NCI-H510A (cell line): Measurements from ENCODE around the gene CNP.
"Not testable (repeated sequence)": the region's sequence is repeated elsewhere in the genome, so short reads cannot be mapped to it uniquely, and the experiment has no call there.

Source experiments
- DNase-seq: peaks from one replicate; lab custom pipeline; 2025; lab: John Stamatoyannopoulos, UW

CNP gene

DNA sequence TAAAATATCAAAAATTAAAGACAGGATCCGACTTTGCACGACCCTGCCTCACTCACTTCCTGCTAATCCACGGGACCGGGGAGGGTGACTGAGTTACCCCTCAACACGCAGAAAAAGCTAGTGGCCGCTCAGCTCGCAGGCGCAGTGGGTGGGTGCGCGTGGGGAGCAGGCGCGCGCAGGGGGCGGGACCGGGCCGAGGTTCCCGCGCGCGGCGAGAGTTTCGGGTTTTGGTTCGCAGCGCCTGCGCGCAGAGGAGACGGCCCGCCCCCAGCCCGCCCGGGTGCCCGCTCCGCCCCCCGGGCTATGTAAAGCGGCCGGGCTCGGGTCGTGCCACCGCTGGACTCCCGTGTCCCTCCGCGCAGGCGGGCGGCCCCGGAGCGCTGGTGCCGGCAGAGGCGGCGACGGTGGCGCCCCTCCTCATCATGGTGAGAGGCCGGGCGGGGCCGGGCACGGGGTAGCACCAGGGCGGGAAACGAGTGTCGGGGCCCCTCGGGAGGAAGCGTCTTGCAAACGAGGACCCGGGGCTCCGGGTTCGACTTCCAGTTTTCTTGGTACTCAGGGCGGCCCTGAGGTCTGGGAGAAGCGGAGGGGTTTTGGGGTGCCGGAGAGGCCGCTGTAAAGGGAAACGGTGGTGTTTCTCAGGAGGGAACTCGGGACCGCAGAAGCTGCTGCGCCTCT lies at the start of gene CNP:
CNP (plus strand) TSS at position 333 of the 678 bp plus-strand sequence; CDS start at position 423, 90 bp downstream.
- DNase-seq: peak; percentile 87

DNA sequence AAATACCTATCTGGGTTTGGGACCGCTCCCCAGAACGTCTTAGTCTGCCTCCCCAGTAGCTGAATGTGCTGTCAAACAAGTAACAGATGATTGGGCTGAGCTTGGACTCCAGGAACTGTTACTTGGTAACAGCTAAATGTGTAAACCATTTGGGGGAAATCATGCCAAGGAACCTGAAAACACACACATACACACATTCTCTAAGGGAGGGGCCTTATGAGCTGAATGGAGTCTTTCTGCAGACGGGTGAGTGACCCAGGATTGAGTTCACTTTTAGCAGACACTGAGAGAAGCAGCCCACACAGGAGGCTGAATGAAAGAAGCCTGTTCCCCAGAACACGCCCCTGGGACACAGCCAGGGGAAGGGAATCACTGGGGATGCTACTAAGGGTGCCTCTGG lies 49.4 kb upstream of the CNP start:
- DNase-seq: no peak

DNA sequence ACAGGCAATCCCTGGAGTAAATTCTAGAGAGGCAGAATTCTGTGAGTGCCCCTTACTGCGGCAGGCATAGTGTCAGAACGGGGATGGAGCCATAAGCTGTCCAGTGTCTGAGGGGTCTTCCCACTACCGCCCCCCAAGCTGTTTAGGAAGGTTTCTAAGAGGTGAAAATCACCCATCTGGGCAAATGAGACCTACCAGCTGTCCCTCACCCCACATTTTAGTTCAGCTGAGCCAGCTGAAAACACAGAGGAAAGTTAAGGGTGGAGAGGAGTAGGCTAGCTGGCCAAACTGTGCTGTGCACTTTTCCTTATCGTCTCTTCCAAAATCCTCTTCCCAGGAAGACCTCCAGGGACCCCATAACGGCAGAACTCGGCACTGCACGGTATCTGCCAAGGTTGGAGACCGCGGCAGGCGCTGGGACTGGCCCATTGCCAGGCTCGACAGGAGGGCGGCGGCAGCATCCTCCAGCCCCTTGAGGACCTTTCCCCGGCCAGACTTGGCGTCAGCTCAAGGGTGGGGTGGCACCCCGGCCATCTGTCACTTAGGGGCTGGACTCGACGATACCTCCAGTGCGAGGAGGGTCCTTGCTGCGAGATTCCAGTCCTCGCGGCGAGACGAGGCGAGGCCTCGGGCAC lies 48.8 kb upstream of the CNP start:
- peak; percentile 39 for DNase-seq

DNA sequence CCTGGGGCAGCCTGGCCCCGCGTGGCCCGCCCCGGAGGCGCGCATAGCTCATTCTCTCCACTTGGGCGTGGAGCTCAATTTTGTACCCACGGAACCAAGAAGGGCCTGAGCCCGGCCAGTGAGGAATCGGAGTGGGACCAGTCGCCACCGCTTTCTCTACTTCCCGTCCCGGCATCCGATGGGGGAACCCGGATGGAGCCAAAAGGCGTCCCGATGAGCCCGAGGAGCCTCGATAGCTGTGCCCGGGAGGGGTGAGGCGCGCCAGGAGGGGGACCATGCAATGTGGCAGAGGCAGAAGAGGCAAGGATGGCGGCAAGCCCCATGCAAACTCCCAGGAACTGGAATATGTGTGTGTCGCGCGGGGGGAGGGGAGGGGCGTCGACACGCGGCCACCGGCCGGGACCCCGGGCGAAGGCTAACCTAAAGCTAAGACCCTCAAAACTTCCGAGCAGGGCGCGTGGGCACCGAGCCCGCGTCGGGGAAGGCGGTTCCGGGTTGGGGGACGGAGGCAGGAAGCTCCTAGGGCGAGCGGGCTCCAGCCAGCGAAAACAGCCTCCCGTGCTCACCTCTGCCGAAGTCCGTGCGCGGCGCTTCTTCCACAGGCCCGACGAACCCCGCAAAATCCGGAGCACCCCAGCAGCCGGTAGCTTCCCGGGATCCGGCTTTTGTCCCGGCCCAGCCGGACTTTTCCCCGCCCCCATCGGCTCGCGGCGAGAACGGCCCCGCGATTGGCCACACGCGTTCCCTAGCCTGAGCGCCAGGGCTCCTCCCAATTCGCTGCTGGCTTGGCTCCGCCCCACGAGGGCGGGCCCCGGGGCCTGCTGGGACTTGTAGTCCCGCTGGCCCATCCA lies 48.1 kb upstream of the CNP start, which contains the start of gene ACLY:
ACLY (minus strand) TSS at position 638 of the 851 bp plus-strand sequence. CDS start 5,078 bp downstream, outside the sequence.
- peak; percentile 98 for DNase-seq

DNA sequence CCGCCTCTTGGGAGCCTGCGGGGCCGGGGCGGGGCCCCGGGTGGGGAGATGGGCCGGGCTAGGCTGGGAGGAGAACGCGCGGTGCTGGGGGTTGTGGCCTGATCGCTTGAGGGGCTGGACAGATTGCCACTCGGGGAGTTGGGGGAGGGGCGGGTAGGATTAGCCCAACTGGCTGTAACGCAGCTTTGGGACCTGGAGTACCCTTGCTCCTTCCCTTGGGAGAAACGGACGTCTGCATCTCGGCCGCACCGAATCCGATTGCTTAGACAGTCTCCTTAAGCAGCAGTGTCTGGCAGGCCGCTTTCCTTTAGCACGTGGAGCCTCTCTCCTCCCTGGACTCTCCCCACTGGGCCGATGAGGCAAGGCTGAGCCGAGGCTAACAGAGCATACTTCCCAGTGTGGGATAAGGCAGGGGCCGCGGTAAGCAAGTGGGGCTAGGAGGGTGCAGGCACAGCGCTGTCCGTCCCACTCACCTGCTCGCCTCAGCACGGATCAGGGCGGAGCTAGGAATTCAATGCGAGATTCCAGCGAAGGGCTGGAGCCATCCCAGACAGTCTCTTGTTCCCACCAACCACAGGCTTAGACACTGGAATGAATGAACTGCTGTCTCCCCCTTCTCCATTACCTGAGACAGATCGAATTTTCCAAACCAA lies 47.3 kb upstream of the CNP start:
- peak; percentile 60 for DNase-seq

DNA sequence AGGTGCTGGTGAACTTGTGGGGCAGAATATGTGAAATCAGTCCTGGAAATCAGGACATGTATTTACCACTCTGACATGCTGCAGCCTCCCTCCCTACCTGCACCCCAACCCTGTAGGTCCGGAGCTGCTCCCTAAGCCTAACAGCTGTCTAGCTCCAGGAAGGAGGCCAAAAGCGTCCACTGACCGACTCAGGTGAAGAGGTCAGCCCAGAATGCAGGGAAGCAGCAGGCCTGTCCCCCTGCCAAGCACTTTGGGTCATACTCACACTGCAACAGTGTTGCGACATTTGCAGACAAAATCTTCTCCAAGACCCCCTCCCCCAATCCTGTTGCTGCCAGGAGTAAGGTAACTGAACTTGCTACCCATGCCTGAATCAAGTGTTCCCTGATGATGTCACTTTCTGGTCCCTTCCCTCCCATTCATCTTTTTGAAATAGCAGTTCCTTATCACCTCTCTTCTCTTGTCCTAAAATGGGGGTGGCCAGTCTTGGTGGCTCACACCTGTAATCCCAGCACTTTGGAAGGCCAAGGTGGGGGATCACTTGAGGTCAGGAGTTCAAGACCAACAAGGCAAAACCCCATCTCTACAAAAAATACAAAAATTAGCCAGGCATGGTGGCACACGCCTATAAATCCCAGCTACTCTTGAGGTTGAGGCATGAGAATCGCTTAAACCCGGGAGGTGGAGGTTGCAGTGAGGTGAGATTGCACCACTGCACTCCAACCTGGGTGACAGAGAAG lies 46.6 kb upstream of the CNP start:
- DNase-seq: no peak

DNA sequence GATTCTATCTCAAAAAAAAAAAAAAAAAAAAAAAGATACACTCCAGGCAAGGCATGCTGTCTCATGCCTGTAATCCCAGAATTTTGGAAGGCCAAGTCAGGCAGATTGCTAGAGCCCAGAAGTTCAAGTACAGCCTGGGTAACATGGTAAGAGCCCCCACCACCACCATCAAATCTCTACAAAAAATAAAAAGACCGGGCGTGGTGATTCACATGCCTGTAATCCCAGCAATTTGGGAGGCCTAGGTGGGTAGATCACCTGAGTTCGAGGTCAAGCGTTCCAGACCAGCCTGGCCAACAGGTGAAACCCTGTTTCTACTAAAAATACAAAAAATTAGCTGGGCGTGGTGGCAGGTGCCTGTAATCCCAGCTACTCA lies 46.0 kb upstream of the CNP start:
- DNase-seq: no peak

DNA sequence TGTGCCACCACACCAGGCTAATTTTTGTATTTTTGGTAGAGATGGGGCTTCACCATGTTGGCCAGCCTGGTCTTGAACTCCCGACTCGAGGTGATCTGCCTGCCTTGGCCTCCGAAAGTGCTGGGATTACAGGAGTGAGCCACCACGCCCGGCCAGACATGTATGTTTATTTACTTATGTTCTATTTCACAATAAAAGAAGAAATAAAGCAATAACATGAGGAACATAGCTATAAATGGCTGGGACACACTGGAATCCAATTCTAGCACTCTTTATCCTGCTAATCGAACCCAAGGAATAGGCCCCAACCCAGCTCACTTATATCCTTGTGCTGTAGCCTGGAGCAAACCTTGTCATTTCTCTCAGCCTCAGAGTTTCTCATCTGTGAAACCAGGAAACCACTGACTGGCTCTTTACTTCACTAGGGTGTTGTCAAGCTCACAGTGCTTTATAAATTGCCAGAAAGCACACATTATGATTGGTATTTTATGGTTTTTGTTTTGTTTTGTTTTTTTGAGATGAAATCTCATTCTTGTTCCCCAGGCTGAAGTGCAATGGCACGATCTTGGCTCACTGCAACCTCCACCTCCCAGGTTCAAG lies 40.5 kb upstream of the CNP start:
- DNase-seq: no peak

DNA sequence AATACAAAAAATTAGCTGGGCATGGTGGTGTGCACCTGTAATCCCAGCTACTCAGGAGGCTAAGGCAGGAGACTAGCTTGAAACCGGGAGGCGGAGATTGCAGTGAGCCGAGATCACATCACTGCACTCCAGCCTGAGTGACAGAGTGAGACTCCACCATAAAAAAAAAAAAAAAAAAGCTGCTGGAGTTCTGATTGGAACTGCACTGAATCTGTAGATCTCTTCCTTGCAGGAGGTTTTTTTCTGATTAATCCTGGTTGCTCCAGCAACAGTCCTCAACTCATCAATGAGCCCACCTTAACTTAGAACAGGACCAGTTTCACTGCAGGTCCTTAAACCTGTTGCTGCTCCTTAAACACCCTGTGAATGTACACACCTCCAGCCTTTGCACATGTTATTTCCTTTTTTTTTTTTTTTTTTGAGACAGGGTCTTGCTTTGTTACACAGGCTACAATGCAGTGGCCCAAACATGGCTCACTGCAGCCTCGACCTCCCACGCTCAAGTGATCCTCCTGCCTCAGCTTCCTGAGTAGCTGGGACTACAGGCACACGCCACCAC lies 37.8 kb upstream of the CNP start:
- DNase-seq: no peak

DNA sequence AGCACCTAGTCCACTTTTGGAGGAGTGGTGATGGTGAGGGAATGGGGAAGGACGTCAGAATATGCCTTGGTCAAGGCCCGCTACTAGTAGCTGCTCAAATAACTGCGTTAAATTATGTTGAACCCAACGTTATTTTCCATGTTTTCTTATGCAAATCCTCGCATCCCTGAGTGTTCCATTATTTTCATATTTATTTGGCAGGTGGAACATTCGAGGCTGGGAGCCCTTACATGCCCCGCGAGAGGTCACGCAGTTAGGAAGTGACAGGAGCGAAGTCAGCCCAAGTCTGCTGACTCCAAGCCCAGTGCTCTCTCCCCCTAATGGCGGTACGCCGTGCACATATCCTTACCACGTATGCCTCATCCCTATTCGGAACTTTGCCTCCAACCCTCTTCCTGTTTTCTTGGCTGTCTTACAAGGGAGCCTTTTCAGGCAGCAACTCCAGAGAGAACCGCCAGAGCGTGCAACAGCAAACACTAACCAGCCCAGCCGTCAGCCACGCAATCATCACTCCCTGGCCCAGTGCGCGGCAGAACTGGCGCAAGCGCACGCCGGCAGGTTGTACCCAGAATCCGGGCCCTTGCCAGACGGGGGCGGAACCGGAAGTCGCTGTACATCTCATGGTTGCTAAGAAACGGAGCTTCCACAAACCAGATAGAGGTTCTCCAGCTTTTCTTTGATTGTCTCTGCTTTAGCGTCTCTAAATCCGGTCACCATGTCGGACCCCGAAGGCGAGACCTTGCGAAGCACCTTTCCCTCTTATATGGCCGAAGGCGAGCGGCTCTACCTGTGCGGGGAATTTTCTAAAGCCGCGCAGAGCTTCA lies 36.4 kb upstream of the CNP start, which contains the start of gene ODAD4:
ODAD4 (plus strand) TSS at position 609 of the 824 bp plus-strand sequence; CDS start at position 716, 107 bp downstream.
- DNase-seq: peak; percentile 92

DNA sequence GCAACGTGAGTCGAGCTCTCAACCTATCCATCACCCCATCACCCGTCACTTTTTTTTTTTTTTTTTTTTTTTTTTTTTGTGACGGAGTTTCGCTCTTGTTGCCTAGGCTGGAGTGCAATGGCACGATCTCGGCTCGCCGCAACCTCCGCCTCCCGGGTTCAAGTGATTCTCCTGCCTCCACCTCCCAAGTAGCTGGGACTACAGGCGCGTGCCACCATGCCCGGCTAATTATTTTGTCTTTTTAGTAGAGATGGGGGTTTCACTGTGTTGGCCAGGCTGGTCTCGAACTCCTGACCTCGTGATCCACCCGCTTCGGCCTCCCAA lies 35.8 kb upstream of the CNP start:
- DNase-seq: not testable (repeated sequence)

DNA sequence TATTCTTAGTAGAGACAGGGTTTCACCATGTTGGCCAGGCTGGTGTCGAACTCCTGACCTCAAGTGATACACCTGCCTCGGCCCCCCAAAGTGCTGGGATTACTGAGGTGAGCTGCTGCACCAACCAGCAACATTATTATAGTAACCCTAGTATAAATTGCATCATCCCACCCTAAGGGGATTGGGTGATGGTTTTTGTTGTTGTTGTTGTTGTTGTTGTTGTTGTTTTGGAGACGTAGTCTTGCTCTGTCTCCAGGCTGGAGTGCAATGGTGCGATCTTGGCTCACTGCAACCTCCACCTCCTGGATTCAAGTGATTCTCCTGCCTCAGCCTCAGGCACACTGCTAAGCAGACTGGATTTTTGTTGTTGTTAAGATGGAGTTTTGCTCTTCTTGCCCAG lies 34.9 kb upstream of the CNP start:
- DNase-seq: not testable (repeated sequence)

DNA sequence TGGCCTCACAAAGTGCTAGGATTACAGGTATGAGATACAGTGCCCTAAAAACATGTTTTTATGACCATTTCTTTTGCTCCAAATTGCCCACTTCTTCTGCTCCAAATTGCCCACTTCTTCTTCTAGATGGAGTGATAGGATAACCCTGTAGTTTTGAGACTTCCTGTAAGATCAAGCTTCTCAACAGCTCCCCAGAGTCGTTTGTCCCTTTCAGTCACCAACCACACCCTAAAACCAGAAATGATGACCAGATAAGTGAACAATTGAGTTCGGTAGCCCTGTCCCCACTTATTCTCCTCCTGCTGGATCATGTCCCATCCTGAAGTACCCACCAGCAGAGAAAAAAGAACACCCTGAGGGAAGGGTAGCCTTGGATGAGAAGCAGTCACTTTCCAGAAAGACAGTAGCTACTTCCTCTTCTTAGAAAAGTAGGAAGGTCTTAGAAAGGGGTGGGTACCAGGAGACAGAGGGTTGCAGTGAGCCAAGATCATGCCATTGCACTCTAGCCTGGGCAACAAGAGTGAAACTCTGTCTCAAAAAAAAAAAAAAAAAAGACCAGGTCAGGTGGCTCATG lies 33.7 kb upstream of the CNP start:
- no peak for DNase-seq

DNA sequence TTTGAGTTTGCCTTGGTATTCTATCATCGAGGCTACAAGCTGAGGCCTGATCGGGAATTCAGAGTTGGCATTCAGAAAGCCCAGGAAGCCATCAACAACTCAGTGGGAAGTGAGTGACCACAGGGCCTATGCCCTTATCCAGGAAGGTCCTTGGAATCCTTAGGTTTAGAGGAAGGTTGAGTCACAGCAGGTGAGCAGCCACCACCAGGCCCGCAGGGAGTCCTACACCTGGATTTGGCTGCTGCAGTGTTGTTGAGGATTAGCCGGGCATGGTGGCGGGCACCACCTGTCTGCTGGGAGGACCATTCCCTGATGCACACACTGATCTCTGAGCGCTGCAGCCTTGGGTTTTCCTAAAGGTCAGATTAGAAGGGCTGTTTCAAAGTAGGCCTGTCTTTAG lies 31.0 kb upstream of the CNP start:
- no peak for DNase-seq

DNA sequence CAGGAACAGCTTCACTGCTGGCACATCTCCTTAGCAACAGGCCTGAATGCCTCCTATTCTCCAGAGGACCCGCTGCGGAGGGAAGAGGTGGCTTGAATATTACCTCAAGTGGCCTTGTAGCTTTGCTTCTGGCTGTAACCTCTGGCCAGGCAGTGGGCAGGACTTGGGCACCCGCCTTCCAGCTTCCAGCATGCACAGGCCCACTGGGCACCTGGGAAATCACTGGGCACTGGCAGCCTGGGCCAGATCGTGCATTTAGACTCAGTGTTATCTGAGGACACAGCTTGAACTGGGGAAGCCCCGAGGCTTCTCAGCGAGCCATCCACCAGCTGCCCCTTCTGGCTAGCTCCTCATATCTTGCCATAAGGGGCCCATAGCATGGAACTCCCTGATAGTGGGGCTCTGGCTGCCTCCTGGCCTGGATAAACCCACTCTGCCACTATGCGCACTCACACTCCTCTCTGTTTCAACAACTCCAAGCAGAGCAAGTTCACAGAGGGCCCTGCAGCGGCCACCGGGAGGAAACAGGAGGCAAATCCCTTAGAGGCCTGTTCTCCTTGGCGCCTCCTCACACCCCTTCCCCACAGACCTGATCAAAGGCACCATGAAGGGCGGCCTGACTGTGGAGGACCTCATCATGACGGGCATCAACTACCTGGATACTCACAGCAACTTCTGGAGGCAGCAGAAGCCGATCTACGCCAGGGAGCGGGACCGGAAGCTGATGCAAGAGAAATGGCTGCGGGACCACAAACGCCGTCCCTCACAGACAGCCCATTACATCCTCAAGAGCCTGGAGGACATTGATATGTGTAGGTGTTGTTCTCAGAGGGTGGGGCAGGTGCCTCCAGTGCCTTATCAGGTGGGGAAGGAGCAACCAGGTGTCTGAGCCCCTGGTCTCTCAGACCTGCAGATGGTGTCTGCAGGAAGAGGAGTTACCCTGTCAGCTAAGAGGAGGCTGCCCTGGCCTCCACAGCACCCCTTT lies 28.3 kb upstream of the CNP start:
- no peak for DNase-seq

DNA sequence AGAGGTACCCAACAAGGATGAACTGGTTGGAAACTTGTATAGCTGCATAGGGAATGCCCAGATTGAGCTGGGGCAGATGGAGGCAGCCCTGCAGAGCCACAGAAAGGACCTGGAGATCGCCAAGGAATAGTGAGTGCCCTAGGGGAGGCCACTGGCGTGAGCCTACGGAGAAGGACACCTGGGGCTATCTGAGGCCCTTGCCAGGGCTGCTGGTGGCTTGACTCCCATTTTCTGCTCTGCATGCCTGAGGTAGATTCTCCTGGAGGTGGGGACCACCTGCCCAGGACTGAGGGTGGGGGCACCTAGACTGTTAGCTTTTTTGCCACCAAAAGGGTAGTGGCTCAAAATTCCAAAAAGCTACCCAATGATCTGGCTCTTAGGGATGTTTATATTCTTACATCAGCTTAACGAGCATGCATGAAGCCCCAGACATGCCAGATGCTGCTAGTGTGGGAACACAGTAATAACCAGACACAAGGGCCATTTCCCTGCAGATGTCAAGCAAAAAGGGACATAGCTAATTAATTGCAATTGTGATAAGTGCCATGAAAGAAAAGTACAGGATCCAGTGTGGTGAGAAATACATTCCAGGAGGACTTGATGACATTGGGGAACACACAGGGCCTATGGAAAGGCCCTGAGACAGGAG lies 27.4 kb upstream of the CNP start:
- no peak for DNase-seq

DNA sequence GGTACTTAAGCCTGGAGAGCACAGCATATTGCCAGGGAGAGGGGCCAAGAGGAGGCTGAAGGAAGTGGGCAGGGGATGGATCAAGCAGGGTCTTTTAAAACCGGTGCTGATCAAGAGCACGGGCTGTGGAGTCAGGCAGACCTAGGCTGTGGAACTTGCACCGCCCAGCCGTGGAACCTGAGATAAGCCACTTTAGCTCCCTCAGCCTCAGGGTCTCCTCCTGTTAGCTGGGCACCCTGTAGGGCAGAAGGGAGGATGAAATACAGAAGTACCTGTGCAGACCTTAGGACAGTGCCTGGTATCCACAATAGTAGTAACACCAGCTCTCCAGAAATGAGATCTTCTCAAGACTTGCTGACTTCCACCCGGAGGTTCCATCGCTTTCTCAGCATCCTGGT lies 26.9 kb upstream of the CNP start:
- no peak for DNase-seq

DNA sequence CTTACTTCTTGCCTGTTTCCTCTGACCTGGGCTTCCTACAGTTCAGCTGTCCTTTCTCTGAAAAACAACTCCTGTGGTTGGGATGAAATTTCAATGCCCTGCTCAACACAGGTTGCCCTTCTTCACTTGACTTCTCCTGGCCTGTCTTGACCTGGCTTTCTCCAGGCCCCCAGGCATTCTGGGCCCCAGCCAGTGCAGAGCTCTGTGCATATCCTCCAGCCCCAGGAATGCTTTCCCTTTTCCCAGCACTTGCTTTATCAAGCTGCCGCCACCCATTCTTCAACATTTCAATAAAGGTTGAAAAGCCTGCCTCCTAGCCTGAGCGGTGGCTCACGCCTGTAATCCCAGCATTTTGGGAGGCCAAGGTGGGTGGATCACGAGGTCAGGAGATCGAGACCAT lies 25.4 kb upstream of the CNP start:
- no peak for DNase-seq
